Measurements from ENCODE around the gene IL25. TPM values are rescaled to one million over a fixed set of nuclear protein-coding genes. Genes with fewer than 3 reads are reported as not detected.
"Not testable (repeated sequence)": the region's sequence is repeated elsewhere in the genome, so short reads cannot be mapped to it uniquely, and the experiment has no call there.

IL25 gene
- total and polyA plus RNA-seq, 8 donors: not detected

DNA sequence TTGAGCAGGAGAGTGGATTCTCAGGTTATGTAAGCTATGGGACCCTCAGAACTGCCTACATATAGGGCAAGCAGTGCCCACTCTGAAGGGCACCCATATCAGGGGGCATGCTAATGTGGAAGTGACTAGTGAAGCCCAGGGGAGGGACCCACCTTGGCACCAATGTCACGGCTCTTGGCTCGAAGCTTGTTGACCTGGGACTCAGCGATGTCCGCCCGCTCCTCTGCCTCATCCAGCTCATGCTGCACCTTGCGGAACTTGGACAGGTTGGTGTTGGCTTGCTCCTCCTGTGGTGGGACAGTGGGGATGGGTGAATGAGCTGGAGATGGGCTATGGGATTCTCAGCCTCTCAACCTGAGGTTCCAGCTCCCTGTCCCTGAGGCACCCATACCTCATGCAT is 9.7 kb downstream of the IL25 start:
- no peaks in the 10 kb centered on the region for H3K9me3 ChIP-seq
- no peak for DNase-seq
- TF ChIP-seq, protein P1, sequence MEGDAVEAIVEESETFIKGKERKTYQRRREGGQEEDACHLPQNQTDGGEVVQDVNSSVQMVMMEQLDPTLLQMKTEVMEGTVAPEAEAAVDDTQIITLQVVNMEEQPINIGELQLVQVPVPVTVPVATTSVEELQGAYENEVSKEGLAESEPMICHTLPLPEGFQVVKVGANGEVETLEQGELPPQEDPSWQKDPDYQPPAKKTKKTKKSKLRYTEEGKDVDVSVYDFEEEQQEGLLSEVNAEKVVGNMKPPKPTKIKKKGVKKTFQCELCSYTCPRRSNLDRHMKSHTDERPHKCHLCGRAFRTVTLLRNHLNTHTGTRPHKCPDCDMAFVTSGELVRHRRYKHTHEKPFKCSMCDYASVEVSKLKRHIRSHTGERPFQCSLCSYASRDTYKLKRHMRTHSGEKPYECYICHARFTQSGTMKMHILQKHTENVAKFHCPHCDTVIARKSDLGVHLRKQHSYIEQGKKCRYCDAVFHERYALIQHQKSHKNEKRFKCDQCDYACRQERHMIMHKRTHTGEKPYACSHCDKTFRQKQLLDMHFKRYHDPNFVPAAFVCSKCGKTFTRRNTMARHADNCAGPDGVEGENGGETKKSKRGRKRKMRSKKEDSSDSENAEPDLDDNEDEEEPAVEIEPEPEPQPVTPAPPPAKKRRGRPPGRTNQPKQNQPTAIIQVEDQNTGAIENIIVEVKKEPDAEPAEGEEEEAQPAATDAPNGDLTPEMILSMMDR (IDR thresholded peaks at IDR 0.05): no peak
- no peaks in the 10 kb centered on the region for H3K36me3 ChIP-seq
- no peak for ATAC-seq
- H3K27me3 ChIP-seq: peaks cover 0 to 36% of the 10 kb centered on the region in 2 donors
- H3K4me1 ChIP-seq: no peaks in the 10 kb centered on the region
- no peak overlapping the region for H3K27ac ChIP-seq
- intact Hi-C loops (cut with DNase I): no loop called here
- H3K4me3 ChIP-seq: no peak overlapping the region

DNA sequence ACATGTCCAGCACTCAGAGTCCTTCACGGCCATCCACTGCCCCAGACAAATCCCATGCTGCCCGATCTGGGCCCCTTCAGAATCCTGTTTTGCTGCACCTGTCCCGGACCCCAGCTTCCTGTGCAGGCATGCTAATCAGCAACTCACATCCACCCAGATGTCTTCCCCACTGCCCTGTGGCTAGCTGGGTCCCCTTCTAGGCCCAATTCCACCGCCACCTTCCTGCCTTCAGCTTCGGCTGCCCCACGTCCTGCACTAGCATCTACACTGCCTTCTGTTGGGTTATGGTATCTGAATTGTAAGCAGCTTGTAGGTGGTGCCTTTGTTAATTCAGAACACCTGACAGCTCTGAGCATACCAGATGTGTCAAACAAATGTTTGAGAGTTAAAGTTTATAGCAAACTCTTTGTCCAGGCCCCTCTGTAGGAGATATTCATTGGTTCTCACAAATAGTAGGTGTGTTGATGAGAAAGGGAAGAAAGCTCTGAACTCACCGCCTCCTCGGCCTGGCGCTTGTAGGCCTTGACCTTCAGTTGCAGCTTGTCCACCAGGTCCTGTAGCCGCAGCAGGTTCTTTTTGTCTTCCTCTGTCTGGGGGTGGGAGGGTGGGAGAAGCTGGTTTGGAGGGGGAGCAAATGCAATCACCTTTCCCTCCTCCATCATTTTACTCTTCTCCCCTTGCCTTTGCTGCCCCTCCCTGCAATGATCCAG is 10.3 kb downstream of the IL25 start:
- H3K27me3 ChIP-seq: peaks cover 0 to 36% of the 10 kb centered on the region in 2 donors
- TF ChIP-seq, protein P1 (IDR thresholded peaks at IDR 0.05): no peak
- intact Hi-C loops (cut with DNase I): no loop called here
- no peak overlapping the region for H3K27ac ChIP-seq
- no peak for ATAC-seq
- H3K36me3 ChIP-seq: no peaks in the 10 kb centered on the region
- H3K4me3 ChIP-seq: no peak overlapping the region
- H3K4me1 ChIP-seq: no peaks in the 10 kb centered on the region
- no peaks in the 10 kb centered on the region for H3K9me3 ChIP-seq
- no peak for DNase-seq

DNA sequence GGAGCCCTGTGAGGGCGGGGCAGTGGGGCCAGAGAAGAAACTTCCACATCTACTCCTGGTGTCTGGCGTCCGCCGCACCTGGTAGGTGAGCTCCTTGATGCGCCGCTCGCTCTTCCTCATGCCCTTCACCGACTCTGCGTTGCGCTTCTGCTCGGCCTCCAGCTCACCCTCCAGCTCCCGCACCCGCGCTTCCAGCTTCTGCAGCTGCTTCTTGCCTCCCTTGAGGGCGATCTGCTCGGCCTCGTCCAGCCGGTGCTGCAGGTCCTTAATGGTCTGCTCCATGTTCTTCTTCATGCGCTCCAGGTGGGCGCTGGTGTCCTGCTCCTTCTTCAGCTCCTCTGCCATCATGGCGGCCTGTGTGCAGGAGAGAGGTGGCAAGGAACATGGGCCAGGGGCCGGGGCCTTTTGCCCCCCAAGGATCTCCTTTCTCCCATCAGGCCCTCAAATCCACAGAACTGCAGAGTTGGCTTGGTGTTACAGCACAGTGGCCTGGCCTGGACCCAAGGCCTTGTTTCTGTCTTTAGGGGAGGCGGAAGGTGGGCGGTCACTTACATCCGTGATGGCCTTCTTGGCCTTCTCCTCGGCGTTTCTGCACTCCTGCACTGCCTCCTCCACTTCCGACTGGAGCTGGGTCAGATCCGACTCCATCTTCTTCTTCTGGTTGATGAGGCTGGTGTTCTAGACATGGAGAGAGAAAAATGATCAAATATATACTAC is 11.9 kb downstream of the IL25 start:
- Histone ChIP-seq H3K4me1 (no peaks in the 10 kb centered on the region), H3K36me3 (no peaks in the 10 kb centered on the region), H3K27ac (no peak overlapping the region), H3K9me3 (no peaks in the 10 kb centered on the region), H3K4me3 (no peak overlapping the region), H3K27me3 (peaks cover 0 to 38% of the 10 kb centered on the region in 2 donors)
- TF ChIP-seq, protein P1 (IDR thresholded peaks at IDR 0.05): no peak
- intact Hi-C loops (cut with DNase I): no loop called here
- ATAC-seq (no peak), DNase-seq (peak in 1 of 4 donors; percentile 60)

DNA sequence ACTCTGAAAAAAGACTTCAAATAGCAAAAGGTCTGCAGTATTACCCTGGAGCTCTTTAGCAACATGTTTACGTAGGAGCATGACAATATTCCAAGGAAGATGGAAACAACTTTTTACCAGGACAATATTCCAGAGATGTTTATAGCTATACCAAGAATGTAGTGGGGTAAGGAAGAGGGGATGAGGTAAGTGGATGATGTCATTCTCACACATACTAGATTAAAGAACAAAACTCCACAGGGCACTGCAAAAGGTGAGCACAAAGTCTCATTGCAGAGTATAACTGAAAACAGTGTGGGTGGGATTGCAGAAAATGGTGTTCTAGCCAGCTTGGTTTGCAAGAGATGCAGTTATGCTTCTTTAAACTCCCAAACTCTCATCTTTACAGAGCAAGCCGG is 12.6 kb downstream of the IL25 start:
- Histone ChIP-seq H3K4me3 (no peak overlapping the region), H3K27ac (no peak overlapping the region), H3K9me3 (no peaks in the 10 kb centered on the region), H3K36me3 (no peaks in the 10 kb centered on the region), H3K27me3 (peaks cover 0 to 34% of the 10 kb centered on the region in 2 donors), H3K4me1 (no peaks in the 10 kb centered on the region)
- ATAC-seq (no peak), DNase-seq (no peak)
- TF ChIP-seq, protein P1 (IDR thresholded peaks at IDR 0.05): no peak
- intact Hi-C loops (cut with DNase I): no loop called here

DNA sequence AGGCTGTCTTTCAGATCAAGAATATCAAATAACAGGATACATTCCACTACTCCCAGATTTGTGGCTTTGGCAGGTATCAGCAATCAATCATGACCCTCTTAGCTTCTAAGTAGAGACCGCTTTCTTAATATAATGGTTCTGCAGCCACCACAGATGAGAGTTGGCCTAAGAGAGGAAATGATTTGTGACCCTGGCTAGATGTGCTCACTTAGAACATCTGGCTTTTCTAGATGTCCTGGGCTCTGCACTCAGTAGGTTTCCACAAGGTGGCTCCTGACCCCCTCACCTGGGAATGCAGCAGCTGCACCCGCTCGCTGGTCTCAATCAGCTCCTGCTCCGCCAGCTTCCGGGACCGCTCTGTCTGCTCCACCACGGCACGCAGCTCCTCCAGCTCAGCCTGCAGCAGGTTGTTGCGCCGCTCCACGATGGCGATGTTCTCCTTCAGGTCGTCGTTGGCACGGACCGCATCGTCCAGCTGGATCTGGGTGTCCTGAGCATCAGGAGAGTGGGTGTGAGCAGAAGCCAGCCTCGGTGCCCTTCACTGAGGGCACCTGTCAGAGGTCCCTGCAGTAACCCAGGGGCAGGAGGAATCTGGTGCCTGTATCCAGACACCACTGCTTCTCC is 13.1 kb downstream of the IL25 start:
- H3K36me3 ChIP-seq: no peaks in the 10 kb centered on the region
- peaks cover 0 to 29% of the 10 kb centered on the region in 2 donors for H3K27me3 ChIP-seq
- no peaks in the 10 kb centered on the region for H3K4me1 ChIP-seq
- TF ChIP-seq, protein P1 (IDR thresholded peaks at IDR 0.05): no peak
- H3K27ac ChIP-seq: no peak overlapping the region
- DNase-seq: no peak
- ATAC-seq: no peak
- no peak overlapping the region for H3K4me3 ChIP-seq
- intact Hi-C loops (cut with DNase I): no loop called here
- H3K9me3 ChIP-seq: no peaks in the 10 kb centered on the region

DNA sequence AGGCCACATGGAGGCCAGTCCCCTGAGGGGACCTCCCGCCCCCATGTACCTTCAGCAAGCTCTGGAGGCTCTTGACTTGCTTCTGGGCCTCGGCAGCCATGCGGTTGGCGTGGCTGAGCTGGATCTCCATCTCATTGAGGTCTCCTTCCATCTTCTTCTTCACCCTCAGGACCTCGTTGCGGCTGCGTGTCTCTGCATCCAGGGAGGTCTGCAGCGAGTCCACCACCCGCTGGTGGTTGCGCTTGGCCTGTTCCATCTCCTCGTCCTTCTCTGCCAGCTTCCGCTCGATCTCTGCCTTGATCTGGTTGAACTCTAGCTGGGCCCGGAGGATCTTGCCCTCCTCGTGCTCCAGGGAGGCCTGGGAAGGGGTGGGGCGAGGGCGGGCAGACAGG is 13.7 kb downstream of the IL25 start:
- H3K27ac ChIP-seq; intact Hi-C loops (cut with DNase I); H3K9me3 ChIP-seq; H3K36me3 ChIP-seq; ATAC-seq; H3K4me3 ChIP-seq; H3K4me1 ChIP-seq: not testable (repeated sequence)
- H3K27me3 ChIP-seq: peaks cover 0 to 25% of the 10 kb centered on the region in 2 donors
- DNase-seq: peak in 1 of 4 donors; percentile 59
